Neural progenitor cell (in vitro differentiated cells): ENCODE data around the gene ADM2.

Experiments used
- EZH2 ChIP-seq: fragments of 200-600 bp; sonication (generic); IDR thresholded peaks from 2 replicates; pipeline ENCODE4 v1.6.1; 2017; ENCODE audit warnings: antibody characterized with exemption, mild to moderate bottlenecking, moderate library complexity
- EZH2phosphoT487 ChIP-seq: fragments of 200-600 bp; sonication (generic); IDR thresholded peaks from 2 replicates; pipeline ENCODE4 v1.6.1; 2017; ENCODE audit warnings: antibody characterized with exemption
- TF ChIP-seq, protein P1 (sequence below): fragments of 200-600 bp; sonication (generic); IDR thresholded peaks from 2 replicates; pipeline ENCODE4 v1.5.1; 2017; ENCODE audit warnings: antibody characterized with exemption, mild to moderate bottlenecking

DNA sequence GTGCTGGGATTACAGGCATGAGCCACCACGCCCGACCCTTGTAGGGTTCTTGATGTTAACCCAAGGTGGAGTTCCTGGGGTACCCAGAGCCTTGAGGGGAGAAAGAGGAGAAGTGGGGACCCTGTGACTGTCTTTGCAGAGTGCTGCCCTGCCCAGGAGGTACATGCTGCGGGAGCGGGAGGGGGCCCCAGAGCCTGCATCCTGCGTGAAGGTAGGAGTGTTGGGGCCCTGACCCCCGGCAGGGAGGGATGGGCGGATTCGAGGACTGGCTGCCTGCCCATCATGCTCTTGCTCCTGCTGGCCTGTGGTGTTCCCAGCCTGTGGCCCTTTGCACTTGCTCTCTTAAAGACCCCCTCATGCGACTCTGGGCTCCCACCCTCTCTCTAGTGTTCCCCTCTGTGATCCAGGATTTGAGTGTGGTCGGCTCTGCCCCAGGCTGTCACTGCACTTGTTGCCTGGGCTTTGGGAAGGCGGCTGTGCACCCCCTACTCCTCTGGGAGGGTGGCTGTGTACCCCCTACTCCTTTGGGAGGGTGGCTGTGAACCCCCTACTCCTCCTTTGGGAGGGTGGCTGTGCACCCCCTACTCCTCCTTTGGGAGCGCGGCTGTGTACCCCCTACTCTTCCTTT, 39.6 kb downstream of the ADM2 start:
- TF ChIP-seq, protein P1, sequence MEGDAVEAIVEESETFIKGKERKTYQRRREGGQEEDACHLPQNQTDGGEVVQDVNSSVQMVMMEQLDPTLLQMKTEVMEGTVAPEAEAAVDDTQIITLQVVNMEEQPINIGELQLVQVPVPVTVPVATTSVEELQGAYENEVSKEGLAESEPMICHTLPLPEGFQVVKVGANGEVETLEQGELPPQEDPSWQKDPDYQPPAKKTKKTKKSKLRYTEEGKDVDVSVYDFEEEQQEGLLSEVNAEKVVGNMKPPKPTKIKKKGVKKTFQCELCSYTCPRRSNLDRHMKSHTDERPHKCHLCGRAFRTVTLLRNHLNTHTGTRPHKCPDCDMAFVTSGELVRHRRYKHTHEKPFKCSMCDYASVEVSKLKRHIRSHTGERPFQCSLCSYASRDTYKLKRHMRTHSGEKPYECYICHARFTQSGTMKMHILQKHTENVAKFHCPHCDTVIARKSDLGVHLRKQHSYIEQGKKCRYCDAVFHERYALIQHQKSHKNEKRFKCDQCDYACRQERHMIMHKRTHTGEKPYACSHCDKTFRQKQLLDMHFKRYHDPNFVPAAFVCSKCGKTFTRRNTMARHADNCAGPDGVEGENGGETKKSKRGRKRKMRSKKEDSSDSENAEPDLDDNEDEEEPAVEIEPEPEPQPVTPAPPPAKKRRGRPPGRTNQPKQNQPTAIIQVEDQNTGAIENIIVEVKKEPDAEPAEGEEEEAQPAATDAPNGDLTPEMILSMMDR, result no peak
- TF ChIP-seq EZH2, result no peak
- no peak for TF ChIP-seq EZH2phosphoT487
